Left forelimb (tissue), 1 donor: ENCODE measurements around the gene PSMC3IP.
"Not testable (repeated sequence)": the region's sequence is repeated elsewhere in the genome, so short reads cannot be mapped to it uniquely, and the experiment has no call there.

Source experiments
- DNase-seq: peaks from one replicate; pipeline ENCODE4 v3.0.0-alpha.2; 2018; ENCODE audit warnings: low spot score

The PSMC3IP gene

DNA sequence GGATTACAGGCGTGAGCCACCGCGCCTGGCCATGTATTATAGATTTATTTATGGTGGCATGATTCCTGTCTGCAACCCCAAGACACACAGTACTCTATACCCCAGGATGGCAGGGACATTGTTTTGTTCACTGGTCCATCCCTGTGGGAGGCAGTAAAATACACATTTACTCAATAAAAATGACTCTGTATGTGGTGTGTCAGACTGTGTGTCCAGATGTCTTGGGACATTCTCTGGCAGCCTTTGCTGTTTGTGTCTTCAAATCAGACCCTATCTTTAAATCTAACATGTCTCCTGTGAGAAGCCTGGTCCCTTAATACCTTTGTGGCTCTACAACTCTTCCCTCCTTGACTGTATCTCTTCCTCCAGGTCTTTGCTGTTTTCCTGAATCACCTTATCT lies 17.3 kb downstream of the PSMC3IP start:
- DNase-seq, result no peak

DNA sequence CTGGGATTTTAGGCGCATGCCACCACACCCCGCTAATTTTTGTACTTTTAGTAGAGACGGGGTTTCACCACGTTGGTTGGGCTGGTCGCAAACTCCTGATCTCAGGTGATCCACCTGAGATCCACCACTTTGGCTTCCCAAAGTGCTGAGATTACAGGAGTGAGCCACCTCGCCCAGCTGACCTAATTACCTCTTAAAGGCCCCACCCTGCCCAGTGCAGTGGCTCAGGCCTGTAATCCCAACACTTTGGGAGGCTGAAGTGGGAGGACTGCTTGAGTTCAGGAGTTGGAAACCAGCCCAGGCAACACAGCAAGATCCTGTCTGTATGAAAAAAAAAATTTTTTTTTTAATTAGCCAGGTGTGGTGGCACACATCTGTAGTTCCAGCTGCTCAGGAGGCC lies 18.5 kb downstream of the PSMC3IP start:
- no peak for DNase-seq

DNA sequence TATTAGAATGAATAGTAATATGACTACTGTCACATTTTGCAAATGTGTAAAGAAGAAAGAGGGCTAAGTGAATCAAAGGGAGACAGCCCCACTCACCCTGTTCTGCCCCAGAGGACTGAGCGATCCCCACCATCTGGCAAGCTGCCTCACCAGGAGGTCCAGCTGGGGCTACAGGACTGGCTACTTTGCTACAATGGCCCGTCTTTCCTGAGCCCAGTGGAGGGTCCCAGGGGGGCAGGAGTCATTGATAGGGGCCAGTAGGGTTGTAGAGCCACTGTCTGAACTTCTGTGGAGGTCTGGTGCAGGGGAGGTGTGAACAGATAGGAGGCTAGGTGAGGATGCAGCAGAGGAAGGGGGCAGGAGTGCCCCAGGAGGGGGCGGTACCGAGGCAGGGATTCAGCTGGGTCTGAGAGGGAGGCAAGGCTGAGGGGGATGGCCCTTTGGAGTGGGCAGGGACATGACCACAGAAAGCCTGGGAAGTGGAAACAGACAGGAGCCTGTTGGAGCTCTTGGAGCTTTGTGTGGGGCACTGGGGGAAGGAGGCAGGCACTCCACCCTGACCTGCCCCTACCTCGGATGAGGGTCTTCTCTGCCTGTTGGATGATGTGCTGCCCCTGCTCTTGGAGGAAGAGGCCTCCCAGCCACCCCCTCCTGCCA lies 21.4 kb downstream of the PSMC3IP start:
- DNase-seq, result not testable (repeated sequence)

DNA sequence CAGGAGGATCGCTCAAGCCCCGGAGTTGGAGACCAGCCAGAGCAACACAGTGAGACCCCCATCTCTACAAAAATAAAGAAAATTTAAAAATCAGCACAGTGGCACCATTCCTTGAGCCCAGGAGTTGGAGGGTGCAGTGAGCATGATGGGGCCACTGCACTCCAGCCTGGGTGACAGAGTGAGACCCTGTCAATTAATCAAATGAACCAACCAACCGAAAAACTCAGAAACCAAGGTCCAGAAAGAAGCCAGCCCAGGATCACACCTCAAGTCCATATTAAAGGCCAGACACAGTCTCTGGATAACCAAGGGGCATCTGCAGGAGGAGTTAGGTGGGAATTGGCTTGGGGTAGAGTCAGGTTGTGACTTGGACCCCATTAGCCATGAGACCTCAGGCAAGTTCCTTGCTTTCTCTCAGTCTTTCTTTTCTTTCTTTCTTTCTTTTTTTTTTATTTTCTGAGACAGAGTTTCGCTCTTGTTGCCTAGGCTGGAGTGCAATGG lies 22.4 kb downstream of the PSMC3IP start:
- no peak for DNase-seq

DNA sequence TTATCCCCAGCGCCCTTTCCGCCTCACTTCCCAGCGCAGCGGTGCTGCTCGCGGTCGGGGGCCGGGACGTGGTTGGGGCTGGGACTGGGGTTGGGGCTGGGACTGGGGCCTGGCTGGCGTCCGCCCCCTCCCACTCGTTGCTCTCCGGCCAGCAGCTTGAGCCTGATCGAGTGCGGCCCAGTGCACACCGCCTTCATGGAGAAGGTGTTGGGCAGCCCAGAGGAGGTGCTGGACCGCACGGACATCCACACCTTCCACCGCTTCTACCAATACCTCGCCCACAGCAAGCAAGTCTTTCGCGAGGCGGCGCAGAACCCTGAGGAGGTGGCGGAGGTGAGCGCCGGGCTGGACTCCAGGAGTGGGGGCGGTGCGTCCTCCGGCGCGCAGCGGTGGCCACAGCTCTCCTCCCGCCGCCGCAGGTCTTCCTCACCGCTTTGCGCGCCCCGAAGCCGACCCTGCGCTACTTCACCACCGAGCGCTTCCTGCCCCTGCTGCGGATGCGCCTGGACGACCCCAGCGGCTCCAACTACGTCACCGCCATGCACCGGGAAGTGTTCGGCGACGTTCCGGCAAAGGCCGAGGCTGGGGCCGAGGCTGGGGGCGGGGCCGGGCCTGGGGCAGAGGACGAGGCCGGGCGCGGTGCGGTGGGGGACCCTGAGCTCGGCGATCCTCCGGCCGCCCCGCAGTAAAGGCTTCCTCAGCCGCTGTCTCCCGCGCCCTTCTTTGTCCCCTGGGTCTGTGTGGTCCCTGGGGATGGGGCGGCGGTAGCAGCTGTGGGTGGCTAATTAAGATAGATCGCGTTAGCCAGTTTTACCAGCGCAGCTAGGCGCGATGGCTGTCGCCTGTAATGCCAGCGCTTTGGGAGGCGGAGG lies 23.0 kb downstream of the PSMC3IP start:
- peak; percentile 92 for DNase-seq

DNA sequence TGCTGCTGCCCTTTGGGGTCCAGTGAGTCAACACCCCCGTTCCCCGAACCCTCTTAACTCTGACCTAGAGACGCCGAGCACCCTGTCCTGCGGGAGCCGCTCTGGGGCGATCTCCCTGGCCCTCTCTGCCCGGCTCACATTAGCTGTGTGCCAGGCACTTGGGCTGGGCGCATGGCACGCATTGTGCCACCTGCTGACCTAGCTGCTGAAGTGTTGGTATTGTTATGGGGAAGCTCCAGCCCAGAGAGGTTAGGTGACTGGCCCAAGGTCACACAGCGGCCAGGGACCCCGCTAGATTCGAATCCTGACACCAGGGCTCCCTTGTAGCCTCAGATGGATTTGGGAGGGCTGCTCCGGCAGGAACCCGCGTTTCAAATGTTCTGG lies 23.7 kb downstream of the PSMC3IP start:
- no peak for DNase-seq

DNA sequence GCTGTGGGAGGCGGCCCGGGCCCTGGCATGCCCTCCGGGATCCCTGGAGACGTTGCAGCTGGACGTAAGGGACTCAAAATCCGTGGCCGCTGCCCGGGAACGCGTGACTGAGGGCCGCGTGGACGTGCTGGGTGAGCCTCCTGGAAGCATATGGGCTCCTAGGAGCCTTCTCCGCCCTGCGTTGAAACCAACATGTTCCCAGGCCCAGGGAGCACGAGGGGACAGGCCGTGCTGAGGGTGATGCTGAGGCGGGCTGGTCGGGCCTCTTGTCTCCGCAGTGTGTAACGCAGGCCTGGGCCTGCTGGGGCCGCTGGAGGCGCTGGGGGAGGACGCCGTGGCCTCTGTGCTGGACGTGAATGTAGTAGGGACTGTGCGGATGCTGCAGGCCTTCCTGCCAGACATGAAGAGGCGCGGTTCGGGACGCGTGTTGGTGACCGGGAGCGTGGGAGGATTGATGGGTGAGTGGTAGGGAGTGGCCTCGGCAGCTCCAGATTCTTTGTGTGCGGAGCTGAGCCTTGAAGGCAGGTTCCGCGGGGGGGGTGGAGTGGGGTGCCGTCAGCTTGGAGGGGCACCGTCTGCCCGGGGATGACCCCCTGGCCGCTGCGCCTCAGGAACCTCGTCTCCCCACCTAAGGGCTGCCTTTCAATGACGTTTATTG lies 24.2 kb downstream of the PSMC3IP start:
- no peak for DNase-seq

DNA sequence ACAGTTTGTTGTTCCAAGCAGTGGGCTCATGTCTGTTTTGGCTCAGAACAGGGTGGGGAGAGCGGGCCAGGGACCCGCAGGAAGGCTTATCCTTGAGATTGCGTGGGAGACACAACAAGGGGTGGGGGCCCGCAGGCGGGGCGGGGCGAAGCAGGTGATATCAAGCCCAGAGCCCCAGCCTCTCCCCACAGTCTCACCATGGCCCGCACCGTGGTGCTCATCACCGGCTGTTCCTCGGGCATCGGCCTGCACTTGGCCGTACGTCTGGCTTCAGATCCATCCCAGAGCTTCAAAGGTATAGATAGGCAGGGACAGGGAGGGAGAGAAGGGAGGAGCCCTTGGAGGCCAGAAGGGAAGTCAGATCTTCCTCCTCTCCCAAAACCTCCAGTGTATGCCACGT lies 24.8 kb downstream of the PSMC3IP start, which contains the start of gene HSD17B1:
TSS of gene HSD17B1 (plus strand) at position 188 of the 400 bp plus-strand sequence. CDS start at position 199, 11 bp downstream.
- DNase-seq, result not testable (repeated sequence)

DNA sequence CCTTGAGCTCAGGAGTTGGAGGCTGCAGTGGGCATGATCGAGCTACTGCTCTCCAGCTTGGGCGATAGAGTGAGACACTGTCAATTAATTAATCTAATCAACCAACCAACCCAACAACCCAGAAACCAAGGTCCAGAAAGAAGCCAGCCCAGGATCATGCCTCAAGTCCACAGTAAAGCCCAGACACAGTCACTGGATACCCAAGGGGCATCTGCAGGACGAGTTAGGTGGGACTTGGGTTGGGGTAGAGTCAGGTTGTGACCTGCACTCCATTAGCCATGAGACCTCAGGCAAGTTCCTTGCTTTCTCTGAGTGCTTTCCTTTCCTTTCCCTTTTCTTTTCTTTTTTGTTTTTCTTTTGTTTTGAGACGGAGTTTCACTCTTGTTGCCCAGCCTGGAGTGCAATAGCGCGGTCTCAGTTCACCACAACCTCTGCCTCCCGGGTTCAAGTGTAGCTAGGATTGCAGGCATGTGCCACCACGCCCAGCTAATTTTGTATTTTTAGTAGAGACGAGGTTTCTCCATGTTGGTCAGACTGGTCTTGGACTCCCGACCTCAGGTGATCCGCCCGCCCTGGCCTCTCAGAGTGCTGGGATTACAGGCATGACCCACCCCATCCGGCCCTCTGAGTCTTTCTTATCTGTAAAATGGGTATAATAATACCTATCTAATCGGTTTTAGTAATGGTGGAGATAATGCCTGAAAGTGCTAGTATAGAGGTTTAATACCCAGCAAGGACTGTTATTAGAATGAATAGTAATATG lies 28.4 kb downstream of the PSMC3IP start:
- no peak for DNase-seq

DNA sequence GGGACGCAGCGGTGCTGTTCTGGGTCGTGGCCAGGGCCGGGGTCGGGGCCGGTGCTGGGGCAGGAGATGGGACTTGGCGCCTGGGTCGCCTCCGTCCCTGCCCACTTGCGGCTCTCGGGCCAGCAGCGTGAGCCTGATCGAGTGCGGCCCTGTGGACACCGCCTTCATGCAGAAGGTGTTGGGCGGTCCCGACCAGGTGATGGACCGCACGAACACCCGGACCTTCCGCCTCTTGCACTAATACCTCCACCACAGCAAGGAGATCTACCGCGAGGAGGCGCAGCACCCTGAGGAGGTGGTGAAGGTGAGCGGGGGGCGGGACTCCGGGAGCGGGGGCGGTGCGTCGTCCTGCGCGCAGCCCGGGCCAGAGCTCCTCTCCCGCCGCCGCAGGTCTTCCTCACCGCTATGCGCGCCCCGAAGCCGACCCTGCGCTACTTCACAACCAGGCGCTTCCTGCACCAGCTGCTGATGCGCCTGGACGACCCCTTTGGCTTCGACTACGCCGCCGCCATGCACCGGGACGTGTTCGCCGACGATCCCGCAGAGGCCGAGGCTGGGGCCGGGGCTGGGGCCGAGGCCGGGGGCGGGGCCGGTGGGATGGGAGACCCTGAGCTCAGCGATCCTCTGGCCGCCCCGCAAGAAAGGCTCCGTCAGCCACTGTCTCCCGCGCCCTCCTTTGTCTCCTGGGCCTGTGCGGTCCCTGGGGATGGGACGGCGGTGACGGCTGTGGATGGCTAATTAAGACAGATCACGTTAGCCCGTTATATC lies 29.3 kb downstream of the PSMC3IP start:
- no peak for DNase-seq

DNA sequence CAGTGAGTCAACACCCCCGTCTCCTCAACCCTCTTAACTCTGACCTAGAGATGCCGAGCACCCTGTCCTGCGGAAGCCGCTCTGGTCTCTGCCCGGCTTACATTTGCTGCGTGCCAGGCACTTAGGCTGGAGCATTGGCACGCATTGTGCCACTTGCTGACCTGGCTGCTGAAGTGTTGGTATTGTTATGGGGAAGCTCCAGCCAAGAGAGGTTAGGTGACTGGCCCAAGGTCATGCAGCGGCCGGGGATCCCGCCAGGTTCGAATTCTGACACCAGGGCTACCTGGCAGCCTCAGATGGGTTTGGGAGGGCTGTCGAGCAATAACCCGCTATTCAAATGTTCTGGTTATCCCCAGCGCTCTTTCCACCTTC lies 29.8 kb downstream of the PSMC3IP start:
- no peak for DNase-seq

DNA sequence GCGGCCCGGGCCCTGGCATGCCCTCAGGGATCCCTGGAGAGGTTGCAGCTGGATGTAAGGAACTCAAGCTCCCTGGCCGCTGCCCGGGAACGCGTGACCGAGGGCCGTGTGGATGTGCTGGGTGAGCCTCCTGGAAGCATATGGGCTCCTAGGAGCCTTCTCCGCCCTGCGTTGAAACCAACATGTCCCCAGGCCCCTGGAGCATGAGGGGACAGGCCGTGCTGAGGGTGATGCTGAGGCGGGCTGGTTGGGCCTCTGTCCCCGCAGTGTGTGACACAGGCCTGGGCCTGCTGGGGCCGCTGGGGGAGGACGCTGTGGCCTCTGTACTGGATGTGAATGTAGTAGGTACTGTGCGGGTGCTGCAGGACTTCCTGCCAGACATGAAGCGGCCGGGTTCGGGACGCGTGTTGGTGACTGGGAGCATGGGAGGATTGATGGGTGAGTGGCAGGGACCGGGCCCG lies 30.5 kb downstream of the PSMC3IP start:
- no peak for DNase-seq

DNA sequence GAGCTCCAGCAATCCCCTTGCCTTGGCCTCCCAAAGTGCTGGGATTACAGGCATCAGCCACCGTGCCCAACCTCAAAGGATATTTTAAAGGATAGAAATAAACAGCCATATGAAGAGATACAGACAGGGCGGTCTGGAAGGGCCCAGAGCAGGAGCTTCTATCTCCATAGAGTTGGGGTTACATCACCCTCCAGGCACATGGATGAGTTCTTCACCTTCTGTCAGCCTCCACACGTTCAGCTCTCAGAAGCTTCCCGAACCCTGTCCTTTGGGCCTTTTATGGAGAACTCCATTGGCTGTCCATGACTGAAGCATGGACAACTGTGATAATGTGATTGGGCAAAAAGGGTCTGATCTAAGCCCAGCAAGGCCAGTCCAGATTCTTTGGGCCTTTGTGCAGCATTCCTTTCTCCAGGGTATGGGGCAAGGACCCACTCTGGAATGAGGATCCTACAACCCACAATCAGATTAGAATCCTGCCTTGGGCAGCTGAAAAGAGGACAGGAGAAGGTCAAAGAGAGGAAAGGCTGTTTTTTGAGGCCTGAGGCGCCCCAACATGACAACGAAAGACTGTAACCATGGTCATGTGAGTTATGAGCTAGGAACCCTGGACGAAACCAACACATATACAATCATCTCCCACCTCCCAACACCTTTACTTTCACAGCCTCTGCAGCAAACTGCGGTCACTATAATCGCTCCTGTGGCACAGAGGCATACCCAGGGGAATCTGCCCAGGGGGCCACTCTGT lies 31.6 kb downstream of the PSMC3IP start:
- DNase-seq, result not testable (repeated sequence)

DNA sequence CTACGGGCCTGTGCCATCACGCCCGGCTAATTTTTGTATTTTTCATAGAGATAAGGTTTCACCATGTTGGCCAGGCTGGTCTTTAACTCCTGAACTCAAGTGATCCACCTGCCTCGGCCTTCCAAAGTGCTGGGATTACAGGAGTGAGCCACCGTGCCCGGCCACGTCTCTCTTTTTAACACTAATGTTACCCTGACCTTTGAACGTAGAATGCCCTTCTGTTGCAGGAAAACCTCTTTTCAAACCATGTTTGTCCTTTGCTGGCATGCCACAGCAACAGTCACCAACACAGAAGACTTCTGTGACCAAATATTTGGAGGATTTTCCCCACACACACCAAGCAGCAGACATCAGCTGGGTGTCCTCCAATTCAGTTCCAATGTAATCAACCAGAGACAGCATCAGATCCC lies 32.6 kb downstream of the PSMC3IP start:
- DNase-seq, result no peak

DNA sequence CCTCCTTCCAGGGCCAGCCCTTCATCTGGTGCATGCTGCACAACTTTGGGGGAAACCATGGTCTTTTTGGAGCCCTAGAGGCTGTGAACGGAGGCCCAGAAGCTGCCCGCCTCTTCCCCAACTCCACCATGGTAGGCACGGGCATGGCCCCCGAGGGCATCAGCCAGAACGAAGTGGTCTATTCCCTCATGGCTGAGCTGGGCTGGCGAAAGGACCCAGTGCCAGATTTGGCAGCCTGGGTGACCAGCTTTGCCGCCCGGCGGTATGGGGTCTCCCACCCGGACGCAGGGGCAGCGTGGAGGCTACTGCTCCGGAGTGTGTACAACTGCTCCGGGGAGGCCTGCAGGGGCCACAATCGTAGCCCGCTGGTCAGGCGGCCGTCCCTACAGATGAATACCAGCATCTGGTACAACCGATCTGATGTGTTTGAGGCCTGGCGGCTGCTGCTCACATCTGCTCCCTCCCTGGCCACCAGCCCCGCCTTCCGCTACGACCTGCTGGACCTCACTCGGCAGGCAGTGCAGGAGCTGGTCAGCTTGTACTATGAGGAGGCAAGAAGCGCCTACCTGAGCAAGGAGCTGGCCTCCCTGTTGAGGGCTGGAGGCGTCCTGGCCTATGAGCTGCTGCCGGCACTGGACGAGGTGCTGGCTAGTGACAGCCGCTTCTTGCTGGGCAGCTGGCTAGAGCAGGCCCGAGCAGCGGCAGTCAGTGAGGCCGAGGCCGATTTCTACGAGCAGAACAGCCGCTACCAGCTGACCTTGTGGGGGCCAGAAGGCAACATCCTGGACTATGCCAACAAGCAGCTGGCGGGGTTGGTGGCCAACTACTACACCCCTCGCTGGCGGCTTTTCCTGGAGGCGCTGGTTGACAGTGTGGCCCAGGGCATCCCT lies 34.1 kb downstream of the PSMC3IP start:
- no peak for DNase-seq

DNA sequence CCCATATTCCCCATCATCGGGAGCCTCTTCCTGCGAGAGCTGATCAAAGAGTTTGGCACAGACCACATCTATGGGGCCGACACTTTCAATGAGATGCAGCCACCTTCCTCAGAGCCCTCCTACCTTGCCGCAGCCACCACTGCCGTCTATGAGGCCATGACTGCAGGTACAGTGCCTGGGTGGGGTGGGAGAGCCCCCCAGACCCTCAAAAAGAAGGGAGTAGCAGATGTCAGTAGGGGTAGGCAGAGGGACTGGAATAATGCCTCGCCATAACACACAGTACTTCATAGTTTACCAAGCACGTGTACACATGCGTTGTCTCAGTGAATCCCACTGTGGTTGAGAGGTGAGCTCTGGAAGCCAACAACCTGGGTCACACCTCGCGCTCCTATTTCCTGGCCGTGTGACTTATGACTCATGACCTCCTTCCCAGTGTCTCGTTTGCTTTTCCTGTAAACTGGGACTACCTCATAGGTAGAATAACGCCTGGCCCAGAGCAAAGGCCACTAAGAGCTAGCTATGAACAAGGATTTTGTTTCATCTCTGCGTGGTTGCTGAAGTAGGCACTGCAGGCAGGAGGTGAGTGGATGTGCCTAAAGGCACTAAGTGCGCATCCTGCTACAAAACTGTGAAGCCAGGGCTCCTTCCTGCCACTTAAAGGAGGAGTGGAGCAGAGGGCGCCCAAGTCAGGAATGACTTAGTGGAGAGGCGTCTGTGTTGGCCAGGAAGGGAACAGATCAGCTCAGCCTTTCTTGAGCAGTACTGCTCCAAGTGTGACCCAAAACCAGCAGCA lies 36.3 kb downstream of the PSMC3IP start:
- no peak for DNase-seq

DNA sequence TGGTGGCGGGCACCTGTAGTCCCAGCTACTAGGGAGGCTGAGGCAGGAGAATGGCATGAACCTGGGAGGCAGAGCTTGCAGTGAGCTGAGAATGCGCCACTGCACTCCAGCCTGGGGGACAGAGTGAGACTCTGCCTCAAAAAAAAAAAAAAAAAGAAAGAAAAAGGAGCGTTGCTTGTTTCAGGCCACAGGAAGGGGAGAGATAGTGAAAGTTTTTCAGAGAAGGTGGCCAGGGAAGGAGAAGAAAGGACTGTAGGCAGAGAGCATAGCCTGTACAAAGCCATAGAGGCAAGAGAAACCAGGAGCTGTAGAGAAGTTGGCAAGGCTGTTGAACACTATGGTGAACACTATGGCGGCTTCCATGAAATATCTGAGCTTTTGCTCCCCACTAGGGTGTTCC lies 37.0 kb downstream of the PSMC3IP start:
- DNase-seq, result not testable (repeated sequence)

DNA sequence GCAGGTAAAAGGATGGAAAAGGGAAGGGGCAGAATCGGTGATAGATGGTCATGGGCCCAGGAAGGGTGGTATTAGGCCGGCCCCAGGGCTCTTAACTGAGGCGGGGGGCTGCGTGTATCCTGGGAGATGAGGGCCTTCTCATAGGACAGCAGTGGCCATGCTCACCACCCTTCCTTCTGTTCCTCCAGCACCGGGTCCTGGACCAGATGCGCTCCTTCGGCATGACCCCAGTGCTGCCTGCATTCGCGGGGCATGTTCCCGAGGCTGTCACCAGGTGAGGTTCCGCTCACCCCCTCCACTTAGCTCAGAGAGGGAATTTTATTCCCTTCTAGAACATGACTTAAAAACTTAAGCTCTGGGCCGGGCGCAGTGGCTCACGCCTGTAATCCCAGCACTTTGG lies 39.0 kb downstream of the PSMC3IP start:
- no peak for DNase-seq
